Measurements from ENCODE around the gene HDLBP. TPM values are rescaled to one million over a fixed set of nuclear protein-coding genes. Genes with fewer than 3 reads are reported as not detected.

The HDLBP gene
- total and polyA plus RNA-seq, 10 of the 15 experiments (the other 5 are each of a cell fraction or from before 2014, with no cell fraction given) = 19.5 to 383 (median 249) TPM

- no peak for TF ChIP-seq ATF3 (IDR thresholded peaks at IDR 0.05; ENCODE audit: borderline replicate concordance, extremely low read depth, low read depth, low read length)
- no peak for TF ChIP-seq TAF1 (IDR thresholded peaks at IDR 0.05; ENCODE audit: borderline replicate concordance, low read depth, low read length)
- TF ChIP-seq NRF1 (conservative IDR thresholded peaks at IDR 0.05; ENCODE audit: low read depth, low read length) = no peak
- no peak for TF ChIP-seq ETV6 (conservative IDR thresholded peaks at IDR 0.05 in 1 of 2, IDR thresholded peaks at IDR 0.05 in 1 of 2; ENCODE audit: borderline replicate concordance in 1 of 2, low read depth in 1 of 2)
- TF ChIP-seq BCL3 (IDR thresholded peaks at IDR 0.05; ENCODE audit: borderline replicate concordance, insufficient read depth, low read depth, low read length, poor library complexity, severe bottlenecking) = no peak
- TF ChIP-seq KDM1A (IDR thresholded peaks at IDR 0.05; ENCODE audit: borderline replicate concordance) = no peak
- no peak for TF ChIP-seq USF1 (IDR thresholded peaks at IDR 0.05; ENCODE audit: borderline replicate concordance, extremely low read length, insufficient read depth, low read depth, low read length)
Observed at GRCh38 chr2:241238693-241239198, 76.7 kb downstream of the HDLBP start (continued).

- H3K9me3 ChIP-seq (replicated peaks; ENCODE audit: control insufficient read depth, insufficient read depth, low read length) = no peaks in the 10 kb centered on the region
- 0 out of 2 replicates have a peak, but pooled peaks cover 4% of the 10 kb centered on the region for H4K20me1 ChIP-seq (ENCODE audit: control insufficient read depth, insufficient read depth)
- H3K27me3 ChIP-seq (replicated peaks in 1 of 2; ENCODE audit: control insufficient read depth in 2 of 2, insufficient read depth in 2 of 2, low read length in 1 of 2) = no peaks in the 10 kb centered on the region
- in situ Hi-C loops (cut with MboI) (no loop called here), intact Hi-C loops (cut with micrococcal nuclease; ENCODE audit: unreplicated experiment) (no loop called here)
- DNase-seq (ENCODE audit: low read depth, low spot score) (no peak), ATAC-seq (no peak), FAIRE-seq (no peak)
- no peaks in the 10 kb centered on the region for H3K79me2 ChIP-seq (ENCODE audit: control insufficient read depth, insufficient read depth, low read length)
- POLR2A ChIA-PET = no interaction called here
- H3K9ac ChIP-seq (ENCODE audit: control insufficient read depth, insufficient read depth, low read length) = no peak overlapping the region
- H3K36me3 ChIP-seq (ENCODE audit: control insufficient read depth in 2 of 2, insufficient read depth in 2 of 2, low read length in 1 of 2) = peaks cover 57 to 61% of the 10 kb centered on the region in 2 experiments
- no peak for TF ChIP-seq YY1 (IDR thresholded peaks at IDR 0.05; ENCODE audit: low read depth, low read length)
- peak; percentile 42; the same call in 1 of the 2 replicates for TF ChIP-seq POLR2A (IDR thresholded peaks at IDR 0.05; ENCODE audit: low read depth, low read length)
- TF ChIP-seq SMC3 (IDR thresholded peaks at IDR 0.05; ENCODE audit: borderline replicate concordance, low read length) = no peak
- no peak for TF ChIP-seq ZNF217 (IDR thresholded peaks at IDR 0.05)
- no peak for TF ChIP-seq IKZF1 (conservative IDR thresholded peaks at IDR 0.05)
- 99% methylated on average over 12 of the region's 12 CpGs for WGBS (ENCODE audit: insufficient coverage, insufficient replicate concordance, low lambda C conversion rate, missing lambda C conversion rate)
- no peak overlapping the region for H3K4me2 ChIP-seq (ENCODE audit: control insufficient read depth, insufficient read depth)
- SMC1A ChIA-PET (ENCODE audit: uncharacterized antibody, unreplicated experiment) = no interaction called here
- no peak overlapping the region for H3K27ac ChIP-seq (ENCODE audit: control insufficient read depth, insufficient read depth)
- H3K4me1 ChIP-seq (ENCODE audit: control insufficient read depth, insufficient read depth, low read length) = no peaks in the 10 kb centered on the region
- CTCF ChIA-PET = interaction anchor here (0.5 kb wide), 1 partner anchor 467 kb away, joined by 3 read pairs; no protein-coding TSS in a partner anchor
- BruUV-seq (replicated peaks) = no TSS peak
- H3K4me3 ChIP-seq = no peak overlapping the region
- RAD21 ChIA-PET (ENCODE audit: unreplicated experiment) = no interaction called here
- no peak overlapping the region for H2AFZ ChIP-seq (ENCODE audit: control insufficient read depth, low read depth, low read length)
Observed at GRCh38 chr2:241237949-241238371, 77.5 kb downstream of the HDLBP start.

All from GM12878 (cell line).